GM23338 (cell line): ENCODE results near the gene MRTFA.

ENCODE experiments used
- CREB1 ChIP-seq: fragments of 250-450 bp; sonication (Bioruptor Pico); IDR thresholded peaks from 2 replicates; pipeline ENCODE4 v1.5.0; 2020; ENCODE audit warnings: low read depth, mild to moderate bottlenecking, moderate library complexity
- ETS1 ChIP-seq: IDR thresholded peaks from 2 replicates; pipeline ENCODE4 v1.6.1; 2016; ENCODE audit warnings: antibody characterized with exemption
- EZH2 ChIP-seq: fragments of 200-600 bp; sonication (generic); IDR thresholded peaks from one replicate; pipeline ENCODE4 v1.8.0; 2017; ENCODE audit warnings: antibody characterized with exemption, mild to moderate bottlenecking, low read depth; ENCODE audit not compliant: unreplicated experiment
- EZH2phosphoT487 ChIP-seq: fragments of 200-600 bp; sonication (generic); IDR thresholded peaks from one replicate; pipeline ENCODE4 v1.8.1; 2018; ENCODE audit warnings: antibody characterized with exemption; ENCODE audit not compliant: unreplicated experiment
- JUNB ChIP-seq: IDR thresholded peaks from one replicate; pipeline ENCODE4 v1.6.1; 2016; ENCODE audit warnings: antibody characterized with exemption; ENCODE audit not compliant: unreplicated experiment
- NANOG ChIP-seq: IDR thresholded peaks from 2 replicates; pipeline ENCODE4 v1.6.1; 2016; ENCODE audit warnings: antibody characterized with exemption, borderline replicate concordance
- POLR2AphosphoS5 ChIP-seq: IDR thresholded peaks from 2 replicates; pipeline ENCODE4 v1.6.1; 2016; ENCODE audit warnings: antibody characterized with exemption, low read depth
- STAT1 ChIP-seq: IDR thresholded peaks from one replicate; pipeline ENCODE4 v1.6.1; 2016; ENCODE audit warnings: antibody characterized with exemption; ENCODE audit not compliant: unreplicated experiment
- ZNF114 ChIP-seq: fragments of 250-450 bp; sonication (Bioruptor Pico); IDR thresholded peaks from 2 replicates; pipeline ENCODE4 v1.5.0; 2020; ENCODE audit warnings: mild to moderate bottlenecking, moderate library complexity
- ZNF331 ChIP-seq: fragments of 250-450 bp; sonication (Bioruptor Pico); IDR thresholded peaks from 2 replicates; pipeline ENCODE4 v1.5.0; 2020; ENCODE audit warnings: low read depth, mild to moderate bottlenecking, moderate library complexity
- TF ChIP-seq, protein P1 (sequence below), 2 experiments: fragments of 200-600 bp in 1 of 2; sonication (generic) in 1 of 2; conservative IDR thresholded peaks; 2 replicates each; pipeline versions ENCODE4 v1.5.1 to v1.6.1; 2016 to 2017; ENCODE audit warnings: antibody characterized with exemption in 2 of 2, low read depth in 2 of 2, mild to moderate bottlenecking in 2 of 2, moderate library complexity in 1 of 2
- TF ChIP-seq, protein P2 (sequence below): IDR thresholded peaks from one replicate; pipeline ENCODE4 v1.6.1; 2018; ENCODE audit warnings: antibody characterized with exemption; ENCODE audit not compliant: unreplicated experiment

- TF ChIP-seq, protein P1, sequence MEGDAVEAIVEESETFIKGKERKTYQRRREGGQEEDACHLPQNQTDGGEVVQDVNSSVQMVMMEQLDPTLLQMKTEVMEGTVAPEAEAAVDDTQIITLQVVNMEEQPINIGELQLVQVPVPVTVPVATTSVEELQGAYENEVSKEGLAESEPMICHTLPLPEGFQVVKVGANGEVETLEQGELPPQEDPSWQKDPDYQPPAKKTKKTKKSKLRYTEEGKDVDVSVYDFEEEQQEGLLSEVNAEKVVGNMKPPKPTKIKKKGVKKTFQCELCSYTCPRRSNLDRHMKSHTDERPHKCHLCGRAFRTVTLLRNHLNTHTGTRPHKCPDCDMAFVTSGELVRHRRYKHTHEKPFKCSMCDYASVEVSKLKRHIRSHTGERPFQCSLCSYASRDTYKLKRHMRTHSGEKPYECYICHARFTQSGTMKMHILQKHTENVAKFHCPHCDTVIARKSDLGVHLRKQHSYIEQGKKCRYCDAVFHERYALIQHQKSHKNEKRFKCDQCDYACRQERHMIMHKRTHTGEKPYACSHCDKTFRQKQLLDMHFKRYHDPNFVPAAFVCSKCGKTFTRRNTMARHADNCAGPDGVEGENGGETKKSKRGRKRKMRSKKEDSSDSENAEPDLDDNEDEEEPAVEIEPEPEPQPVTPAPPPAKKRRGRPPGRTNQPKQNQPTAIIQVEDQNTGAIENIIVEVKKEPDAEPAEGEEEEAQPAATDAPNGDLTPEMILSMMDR (conservative IDR thresholded peaks at IDR 0.05; ENCODE audit: low read depth in 2 of 2) = no peak
- TF ChIP-seq POLR2AphosphoS5 (no peak), EZH2 (no peak), ETS1 (no peak), CREB1 (CRISPR knock-in tag) (no peak), NANOG (no peak), EZH2phosphoT487 (no peak), ZNF331 (CRISPR knock-in tag) (no peak), JUNB (no peak), ZNF114 (CRISPR knock-in tag) (no peak), STAT1 (no peak)
- TF ChIP-seq, protein P2, sequence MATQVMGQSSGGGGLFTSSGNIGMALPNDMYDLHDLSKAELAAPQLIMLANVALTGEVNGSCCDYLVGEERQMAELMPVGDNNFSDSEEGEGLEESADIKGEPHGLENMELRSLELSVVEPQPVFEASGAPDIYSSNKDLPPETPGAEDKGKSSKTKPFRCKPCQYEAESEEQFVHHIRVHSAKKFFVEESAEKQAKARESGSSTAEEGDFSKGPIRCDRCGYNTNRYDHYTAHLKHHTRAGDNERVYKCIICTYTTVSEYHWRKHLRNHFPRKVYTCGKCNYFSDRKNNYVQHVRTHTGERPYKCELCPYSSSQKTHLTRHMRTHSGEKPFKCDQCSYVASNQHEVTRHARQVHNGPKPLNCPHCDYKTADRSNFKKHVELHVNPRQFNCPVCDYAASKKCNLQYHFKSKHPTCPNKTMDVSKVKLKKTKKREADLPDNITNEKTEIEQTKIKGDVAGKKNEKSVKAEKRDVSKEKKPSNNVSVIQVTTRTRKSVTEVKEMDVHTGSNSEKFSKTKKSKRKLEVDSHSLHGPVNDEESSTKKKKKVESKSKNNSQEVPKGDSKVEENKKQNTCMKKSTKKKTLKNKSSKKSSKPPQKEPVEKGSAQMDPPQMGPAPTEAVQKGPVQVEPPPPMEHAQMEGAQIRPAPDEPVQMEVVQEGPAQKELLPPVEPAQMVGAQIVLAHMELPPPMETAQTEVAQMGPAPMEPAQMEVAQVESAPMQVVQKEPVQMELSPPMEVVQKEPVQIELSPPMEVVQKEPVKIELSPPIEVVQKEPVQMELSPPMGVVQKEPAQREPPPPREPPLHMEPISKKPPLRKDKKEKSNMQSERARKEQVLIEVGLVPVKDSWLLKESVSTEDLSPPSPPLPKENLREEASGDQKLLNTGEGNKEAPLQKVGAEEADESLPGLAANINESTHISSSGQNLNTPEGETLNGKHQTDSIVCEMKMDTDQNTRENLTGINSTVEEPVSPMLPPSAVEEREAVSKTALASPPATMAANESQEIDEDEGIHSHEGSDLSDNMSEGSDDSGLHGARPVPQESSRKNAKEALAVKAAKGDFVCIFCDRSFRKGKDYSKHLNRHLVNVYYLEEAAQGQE = no peak
Measured at GRCh38 chr22:40463683-40464082, 172.8 kb downstream of the MRTFA start.
